Measurements from ENCODE around the gene MBTD1.

Gene MBTD1

DNA sequence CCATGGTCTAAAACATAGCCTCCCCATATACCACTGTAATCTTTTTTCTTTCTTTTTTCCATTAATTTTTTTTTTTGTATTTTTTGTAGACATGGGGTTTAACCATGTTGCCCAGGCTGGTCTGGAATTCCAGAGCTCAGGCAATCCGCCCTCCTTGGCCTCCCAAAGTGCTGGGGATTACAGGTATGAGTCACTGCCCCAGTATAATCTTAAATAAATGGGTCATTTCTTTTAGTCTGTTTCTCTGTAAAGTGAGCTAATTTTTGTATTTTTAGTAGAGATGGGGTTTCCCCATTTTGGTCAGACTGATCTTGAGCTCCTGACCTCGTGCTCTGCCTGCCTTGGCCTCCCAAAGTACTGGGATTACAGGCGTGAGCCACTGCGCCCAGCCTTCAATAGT lies 112.2 kb downstream of the MBTD1 start:
- DNase-seq (ENCODE audit: low read depth in 2 of 2), result no peak

DNA sequence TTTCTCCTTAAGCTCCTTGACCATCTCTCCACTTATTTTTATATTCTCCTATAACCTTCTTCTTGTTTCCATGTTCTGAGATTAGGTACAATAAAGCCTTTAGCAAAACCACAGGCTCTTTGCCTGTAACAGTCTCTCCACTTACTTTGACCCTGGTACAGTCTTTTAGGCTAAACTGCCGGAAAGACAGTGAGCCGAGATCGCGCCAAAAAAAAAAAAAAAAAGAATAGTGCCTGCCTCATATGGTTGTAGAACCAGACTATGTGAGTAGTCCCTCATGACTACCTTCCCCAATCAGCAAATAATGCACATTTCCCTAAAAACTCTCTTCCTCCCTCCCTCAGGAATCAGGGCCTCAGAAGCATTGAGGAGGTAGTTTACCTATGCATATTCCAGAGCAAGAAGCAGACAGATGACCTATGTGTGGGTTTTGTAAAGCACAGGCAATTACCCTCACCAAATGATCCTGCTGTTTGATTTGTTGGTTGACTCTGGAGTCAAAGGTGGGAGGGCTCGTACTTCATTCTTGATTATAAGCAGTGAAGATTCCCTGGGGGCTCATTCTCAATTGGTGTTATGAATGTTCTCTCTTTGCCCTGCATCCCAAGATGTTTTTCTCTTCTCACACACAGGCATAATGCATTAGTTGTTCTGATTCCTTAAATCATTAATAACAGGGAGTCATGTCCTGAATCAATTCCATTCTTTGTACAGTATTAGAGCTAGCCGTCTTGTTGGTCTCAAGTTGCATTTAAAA lies 115.4 kb downstream of the MBTD1 start:
- DNase-seq (ENCODE audit: low read depth in 2 of 2), result no peak

DNA sequence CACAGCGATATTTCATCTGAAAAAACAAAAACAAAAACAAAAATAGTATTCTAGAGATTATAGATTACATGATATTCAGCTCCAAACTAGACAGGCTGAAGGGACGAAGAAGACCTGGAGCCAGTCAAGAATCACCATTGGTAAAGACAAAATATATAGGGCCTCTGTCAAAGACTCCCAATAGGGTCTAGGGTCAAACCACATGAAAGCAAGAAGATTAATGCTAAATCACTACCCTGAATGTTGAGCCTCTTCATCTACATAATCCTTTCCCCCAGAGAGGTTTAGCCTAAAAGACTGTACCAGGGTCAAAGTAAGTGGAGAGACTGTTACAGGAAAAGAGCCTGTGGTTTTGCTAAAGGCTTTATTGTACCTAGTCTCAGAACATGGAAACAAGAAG lies 117.3 kb downstream of the MBTD1 start:
- DNase-seq (ENCODE audit: low read depth in 2 of 2), result no peak

DNA sequence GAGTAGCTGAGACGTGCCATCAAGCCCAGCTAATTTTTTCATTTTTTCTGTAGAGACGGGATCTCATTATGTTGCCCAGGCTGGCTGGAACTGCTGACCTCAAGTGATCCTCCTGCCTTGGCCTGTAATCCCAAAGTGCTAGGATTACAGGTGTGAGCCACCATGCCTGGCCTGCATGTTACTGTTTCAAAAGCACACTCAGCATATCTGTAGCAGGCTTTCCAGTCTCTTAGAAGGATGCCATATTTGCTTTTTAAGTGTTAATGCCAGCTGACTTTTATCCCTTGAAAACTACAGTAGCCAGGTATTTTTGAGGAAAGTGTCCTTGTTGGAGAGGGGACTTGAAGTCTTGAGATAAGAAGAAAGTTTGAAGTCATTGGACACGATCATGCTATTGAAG lies 123.9 kb downstream of the MBTD1 start:
- no peak for DNase-seq (ENCODE audit: low read depth in 2 of 2)

DNA sequence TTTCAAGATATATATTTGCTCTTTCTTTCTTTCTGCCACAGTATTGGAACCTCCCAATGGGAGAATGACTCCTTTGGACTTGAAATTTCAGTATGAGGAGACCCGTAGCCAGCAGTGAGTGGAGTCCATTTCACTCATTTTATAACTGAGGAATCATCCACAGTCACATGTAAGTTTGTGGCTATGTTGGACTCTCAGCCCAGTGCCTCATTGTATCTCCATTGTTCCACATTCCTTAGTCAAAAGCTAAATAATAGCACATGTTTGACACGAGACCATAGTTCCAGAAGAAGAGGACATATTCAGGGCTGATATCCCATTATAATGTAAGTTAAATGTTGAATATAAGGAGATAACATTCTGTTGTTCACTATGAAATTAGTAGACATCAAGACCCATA lies 126.5 kb downstream of the MBTD1 start:
- no peak for DNase-seq (ENCODE audit: low read depth in 2 of 2)

DNA sequence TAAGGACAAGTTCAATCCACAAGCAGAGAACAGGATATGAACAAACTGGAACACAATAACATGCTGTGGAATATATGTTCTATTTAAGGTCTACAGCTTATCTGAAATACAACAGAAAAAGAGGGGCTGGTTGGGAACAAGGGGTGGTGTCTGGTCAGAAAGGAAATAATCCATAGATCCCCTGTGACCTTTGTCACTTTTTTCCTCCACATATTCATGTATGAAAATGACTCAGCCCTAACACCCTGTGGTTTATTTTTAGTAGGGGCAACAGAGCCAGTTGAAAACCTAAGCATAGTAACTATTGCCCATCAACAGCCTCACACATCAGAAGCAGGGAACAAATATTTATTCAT lies 126.9 kb downstream of the MBTD1 start:
- DNase-seq (ENCODE audit: low read depth in 2 of 2), result no peak

DNA sequence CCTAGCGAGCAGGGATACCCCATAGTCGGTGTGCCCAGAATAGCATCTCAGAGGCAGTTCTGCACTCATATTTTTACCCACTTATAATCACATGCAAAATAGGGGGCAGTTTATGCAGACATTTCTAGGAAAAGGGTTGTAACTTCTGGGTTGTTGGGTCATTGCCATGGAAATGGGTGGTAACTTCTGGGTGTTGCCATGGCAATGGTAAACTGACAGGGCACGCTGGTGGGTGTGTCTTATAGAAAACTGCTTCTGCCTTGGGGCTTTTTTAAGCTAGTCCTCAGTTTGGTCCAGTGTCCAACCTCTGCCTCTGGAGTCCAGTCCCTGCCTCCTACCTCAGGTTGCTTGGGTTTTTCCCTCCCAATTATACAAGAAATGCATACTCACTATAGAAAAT lies 131.8 kb downstream of the MBTD1 start:
- DNase-seq (ENCODE audit: low read depth in 2 of 2), result no peak

Measured in activated CD4-positive, alpha-beta T cell treated with anti-CD3 and anti-CD28 coated beads for 24 hours (primary cell).